Parathyroid adenoma (tissue), 2 donors: Measurements from ENCODE around the gene SELENOI.
A peak's percentile ranks its signal among the peaks of the same experiment; 100 is the strongest.
"Not testable (repeated sequence)": the region's sequence is repeated elsewhere in the genome, so short reads cannot be mapped to it uniquely, and the experiment has no call there.

ENCODE experiments used
- H2AFZ ChIP-seq: fragments of 300-600 bp; sonication (generic); one replicate; pipeline ENCODE4 v1.7.0; 2017; ENCODE audit warnings: antibody characterized with exemption, mild to moderate bottlenecking
- H3K27ac ChIP-seq: fragments of 300-600 bp; sonication (generic); one replicate; pipeline ENCODE4 v1.7.0; 2017
- H3K27me3 ChIP-seq: fragments of 300-600 bp; sonication (generic); one replicate; pipeline ENCODE4 v1.7.0; 2017; ENCODE audit warnings: low read length; ENCODE audit not compliant: control insufficient read depth, insufficient read depth
- H3K36me3 ChIP-seq: fragments of 300-600 bp; sonication (generic); one replicate; pipeline ENCODE4 v1.7.0; 2017; ENCODE audit warnings: low read length; ENCODE audit not compliant: control insufficient read depth, insufficient read depth
- H3K4me1 ChIP-seq: fragments of 300-600 bp; sonication (generic); one replicate; pipeline ENCODE4 v1.7.0; 2017; ENCODE audit warnings: control low read depth
- H3K4me2 ChIP-seq: fragments of 300-600 bp; sonication (generic); one replicate; pipeline ENCODE4 v1.7.0; 2017; ENCODE audit warnings: low read length
- H3K4me3 ChIP-seq: fragments of 300-600 bp; sonication (generic); one replicate; pipeline ENCODE4 v1.7.0; 2017; ENCODE audit warnings: low read depth, low read length
- H3K79me2 ChIP-seq: fragments of 300-600 bp; sonication (generic); one replicate; pipeline ENCODE4 v1.7.0; 2017; ENCODE audit warnings: control low read depth
- H3K9ac ChIP-seq: fragments of 300-600 bp; sonication (generic); one replicate; pipeline ENCODE4 v1.7.0; 2017; ENCODE audit warnings: mild to moderate bottlenecking
- H3K9me3 ChIP-seq: fragments of 300-600 bp; sonication (generic); one replicate; pipeline ENCODE4 v1.7.0; 2017; ENCODE audit warnings: low read length; ENCODE audit not compliant: control insufficient read depth
- TF ChIP-seq, protein P1 (sequence below): fragments of 300-600 bp; sonication (generic); IDR thresholded peaks from one replicate; pipeline ENCODE4 v1.7.0; 2017; ENCODE audit warnings: antibody characterized with exemption, mild to moderate bottlenecking
- donor health status: primary hyperparathyroidism.

The SELENOI gene

DNA sequence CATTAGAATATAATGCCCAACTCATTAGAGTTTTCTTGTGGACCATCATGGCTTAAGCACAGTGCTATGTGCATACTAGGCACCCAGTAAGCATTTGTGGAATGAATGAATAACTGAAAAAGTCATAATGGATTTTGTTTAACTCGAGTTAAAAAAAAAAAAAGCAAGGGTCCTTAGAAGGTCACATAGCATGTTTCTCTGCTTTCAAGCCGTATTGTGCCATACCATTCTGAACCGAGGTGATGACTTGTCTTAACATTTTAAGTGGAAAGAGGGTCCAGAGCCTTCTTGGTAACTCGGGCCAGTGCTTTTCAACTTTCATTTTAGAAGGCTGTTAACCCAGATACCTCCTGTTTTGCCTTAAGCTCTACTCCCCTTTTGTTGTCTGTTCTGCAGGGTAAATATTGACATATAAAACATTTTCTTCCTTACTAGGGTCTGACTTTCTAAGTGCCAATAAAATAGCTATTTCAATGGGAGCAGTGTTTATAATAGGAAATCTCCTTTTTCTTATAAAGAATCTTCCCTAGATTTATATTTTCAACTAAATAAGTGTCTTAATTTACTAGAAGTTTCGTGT, 1.4 kb downstream of the SELENOI start:
- Histone ChIP-seq H3K9ac (no peak overlapping the region), H3K27ac (peak overlapping the region; percentile 90), H3K4me3 (peak overlapping the region; percentile 76), H3K79me2 (peaks cover 40% of the 10 kb centered on the region), H3K27me3 (no peaks in the 10 kb centered on the region), H3K4me1 (peaks cover 7% of the 10 kb centered on the region), H3K9me3 (no peaks in the 10 kb centered on the region), H3K4me2 (peak overlapping the region; percentile 69), H2AFZ (no peak overlapping the region), H3K36me3 (no peaks in the 10 kb centered on the region)
- TF ChIP-seq, protein P1, sequence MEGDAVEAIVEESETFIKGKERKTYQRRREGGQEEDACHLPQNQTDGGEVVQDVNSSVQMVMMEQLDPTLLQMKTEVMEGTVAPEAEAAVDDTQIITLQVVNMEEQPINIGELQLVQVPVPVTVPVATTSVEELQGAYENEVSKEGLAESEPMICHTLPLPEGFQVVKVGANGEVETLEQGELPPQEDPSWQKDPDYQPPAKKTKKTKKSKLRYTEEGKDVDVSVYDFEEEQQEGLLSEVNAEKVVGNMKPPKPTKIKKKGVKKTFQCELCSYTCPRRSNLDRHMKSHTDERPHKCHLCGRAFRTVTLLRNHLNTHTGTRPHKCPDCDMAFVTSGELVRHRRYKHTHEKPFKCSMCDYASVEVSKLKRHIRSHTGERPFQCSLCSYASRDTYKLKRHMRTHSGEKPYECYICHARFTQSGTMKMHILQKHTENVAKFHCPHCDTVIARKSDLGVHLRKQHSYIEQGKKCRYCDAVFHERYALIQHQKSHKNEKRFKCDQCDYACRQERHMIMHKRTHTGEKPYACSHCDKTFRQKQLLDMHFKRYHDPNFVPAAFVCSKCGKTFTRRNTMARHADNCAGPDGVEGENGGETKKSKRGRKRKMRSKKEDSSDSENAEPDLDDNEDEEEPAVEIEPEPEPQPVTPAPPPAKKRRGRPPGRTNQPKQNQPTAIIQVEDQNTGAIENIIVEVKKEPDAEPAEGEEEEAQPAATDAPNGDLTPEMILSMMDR = no peak

DNA sequence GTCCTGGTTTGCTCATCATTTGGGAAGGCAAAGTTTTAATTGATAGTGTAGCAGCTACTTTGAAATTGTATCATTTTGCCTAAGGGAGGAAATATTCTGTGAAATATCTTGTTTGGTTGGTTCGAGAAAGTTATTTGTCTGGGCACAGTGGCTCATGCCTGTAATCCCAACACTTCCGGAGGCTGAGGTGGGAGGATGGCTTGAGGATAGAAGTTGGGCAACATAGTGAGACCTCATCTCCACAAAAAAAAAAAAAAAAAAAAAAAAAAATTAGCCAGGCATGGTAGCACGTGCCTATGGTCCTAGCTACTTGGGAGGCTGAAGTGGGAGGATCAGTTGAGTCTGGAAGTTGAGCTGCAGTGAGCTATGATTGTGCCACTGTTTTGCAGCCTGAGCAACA, 3.7 kb downstream of the SELENOI start:
- no peak overlapping the region for H3K27ac ChIP-seq
- no peaks in the 10 kb centered on the region for H3K27me3 ChIP-seq
- H2AFZ ChIP-seq = no peak overlapping the region
- peaks cover 48% of the 10 kb centered on the region for H3K79me2 ChIP-seq
- H3K4me3 ChIP-seq = no peak overlapping the region
- no peaks in the 10 kb centered on the region for H3K36me3 ChIP-seq
- H3K9ac ChIP-seq = no peak overlapping the region
- H3K9me3 ChIP-seq = no peaks in the 10 kb centered on the region
- H3K4me1 ChIP-seq = no peaks in the 10 kb centered on the region
- TF ChIP-seq, protein P1 = no peak
- no peak overlapping the region for H3K4me2 ChIP-seq

DNA sequence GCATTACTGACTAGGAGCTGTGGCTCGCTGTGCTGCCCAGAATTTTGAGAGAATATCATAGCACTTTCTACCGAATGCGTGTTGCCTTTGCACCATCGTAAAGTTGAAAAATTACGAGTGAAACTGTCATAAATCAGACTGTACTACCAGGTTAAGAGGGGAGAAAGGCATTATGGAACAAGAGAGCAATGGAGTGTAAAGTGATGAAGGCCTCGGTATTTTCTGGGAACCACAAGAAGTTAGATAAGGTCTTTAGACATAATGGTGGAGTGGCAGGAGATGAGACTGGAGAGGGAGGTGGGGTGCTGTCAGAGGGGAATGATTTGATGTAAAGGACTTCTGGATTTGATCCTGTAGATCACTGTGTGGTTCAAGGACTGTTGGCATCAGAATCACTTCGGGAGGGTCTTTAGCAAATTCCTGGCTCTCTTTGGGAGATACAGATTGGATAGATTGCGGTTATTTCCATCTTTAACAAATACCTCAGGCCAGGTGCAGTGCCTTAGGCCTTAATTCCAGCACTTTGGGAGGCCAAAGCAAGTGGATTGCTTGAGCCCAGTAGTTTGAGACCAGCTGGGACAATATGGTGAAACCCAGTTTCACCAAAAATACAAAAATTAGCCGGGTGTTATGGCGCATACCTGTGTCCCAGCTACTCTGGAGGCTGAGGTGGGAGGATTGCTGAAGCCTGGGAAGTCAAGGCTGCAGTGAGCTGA, 5.6 kb downstream of the SELENOI start:
- Histone ChIP-seq H3K4me2 (no peak overlapping the region), H3K79me2 (peaks cover 46% of the 10 kb centered on the region), H3K9me3 (no peaks in the 10 kb centered on the region), H3K36me3 (no peaks in the 10 kb centered on the region), H3K27me3 (no peaks in the 10 kb centered on the region), H3K4me3 (no peak overlapping the region), H3K9ac (no peak overlapping the region), H3K27ac (no peak overlapping the region), H3K4me1 (peaks cover 9% of the 10 kb centered on the region), H2AFZ (no peak overlapping the region)
- TF ChIP-seq, protein P1 = no peak

DNA sequence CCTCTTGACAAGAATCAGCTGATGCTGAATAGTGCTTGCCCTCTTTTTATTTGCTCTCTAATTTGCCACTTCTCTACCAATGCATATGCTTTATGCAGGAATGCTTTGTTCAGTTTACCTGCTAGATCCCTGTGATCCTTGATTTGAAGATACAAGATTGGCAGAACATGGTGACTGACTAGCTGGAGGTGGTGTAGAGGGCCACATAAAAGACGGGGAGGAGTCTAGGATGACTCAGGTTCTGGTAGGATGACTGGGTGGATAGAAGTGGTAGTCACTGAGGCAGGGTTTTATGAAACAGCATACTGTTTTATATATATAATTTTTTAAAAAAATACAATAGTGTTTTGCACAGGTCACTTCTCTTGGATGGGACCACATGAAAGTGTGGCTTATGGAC, 6.9 kb downstream of the SELENOI start:
- no peaks in the 10 kb centered on the region for H3K27me3 ChIP-seq
- H3K36me3 ChIP-seq = no peaks in the 10 kb centered on the region
- TF ChIP-seq, protein P1 = no peak
- H3K9ac ChIP-seq = no peak overlapping the region
- no peak overlapping the region for H3K4me2 ChIP-seq
- H3K79me2 ChIP-seq = peaks cover 48% of the 10 kb centered on the region
- no peaks in the 10 kb centered on the region for H3K9me3 ChIP-seq
- no peak overlapping the region for H3K4me3 ChIP-seq
- no peak overlapping the region for H2AFZ ChIP-seq
- H3K27ac ChIP-seq = no peak overlapping the region
- peaks cover 9% of the 10 kb centered on the region for H3K4me1 ChIP-seq

DNA sequence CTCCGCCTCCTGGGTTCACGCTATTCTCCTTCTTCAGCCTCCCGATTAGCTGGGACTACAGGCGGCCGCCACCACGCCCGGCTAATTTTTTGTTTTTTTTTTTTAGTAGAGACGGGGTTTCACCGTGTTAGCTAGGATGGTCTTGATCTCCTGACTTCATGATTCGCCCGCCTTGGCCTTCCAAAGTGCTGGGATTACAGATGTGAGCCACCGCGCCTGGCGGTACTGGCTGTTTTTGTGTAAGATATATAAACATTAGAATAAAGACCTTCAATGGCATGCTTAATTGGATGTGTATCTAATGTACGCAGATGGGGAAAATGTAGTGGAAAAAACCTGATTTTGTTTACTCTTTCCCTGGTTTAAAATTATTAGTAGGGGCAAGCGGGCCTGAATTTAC, 8.5 kb downstream of the SELENOI start:
- not testable (repeated sequence) for H2AFZ ChIP-seq, H3K9ac ChIP-seq, H3K4me2 ChIP-seq, H3K27ac ChIP-seq, H3K36me3 ChIP-seq, H3K4me3 ChIP-seq, H3K27me3 ChIP-seq, H3K9me3 ChIP-seq
- Histone ChIP-seq H3K4me1 (peaks cover 11% of the 10 kb centered on the region), H3K79me2 (peaks cover 39% of the 10 kb centered on the region)
